ENCODE data around the gene SDK1. TPM values are rescaled to one million over a fixed set of nuclear protein-coding genes. Genes with fewer than 3 reads are reported as not detected.
"Not testable (repeated sequence)": the region's sequence is repeated elsewhere in the genome, so short reads cannot be mapped to it uniquely, and the experiment has no call there.

The SDK1 gene
- total RNA-seq, 1 experiment from 2014 or later: 6.0 TPM

- no peak for DNase-seq
- Histone ChIP-seq H3K4me1 (0 out of 2 replicates have a peak, but pooled peaks cover 2% of the 10 kb centered on the region), H3K4me3 (no peak overlapping the region), H3K27me3 (no peaks in the 10 kb centered on the region), H3K36me3 (no peaks in the 10 kb centered on the region), H3K27ac (no peak overlapping the region), H3K9me3 (replicated peaks) (no peaks in the 10 kb centered on the region; the same call in 1 of the 2 replicates)
These were observed 382.8 kb downstream of the SDK1 start for GRCh38 chr7:3683546-3684539.

- Histone ChIP-seq H3K27ac (no peak overlapping the region), H3K4me1 (0 out of 2 replicates have a peak, but pooled peaks cover 2% of the 10 kb centered on the region), H3K9me3 (replicated peaks) (no peaks in the 10 kb centered on the region; the same call in 1 of the 2 replicates), H3K36me3 (no peaks in the 10 kb centered on the region), H3K27me3 (no peaks in the 10 kb centered on the region), H3K4me3 (no peak overlapping the region)
- peak in 1 of 2 experiments; percentile 22 for DNase-seq
These were observed 387.0 kb downstream of the SDK1 start for GRCh38 chr7:3688071-3688470.

GRCh38 chr7:3688842-3689241 lies 387.8 kb downstream of the SDK1 start:
- Histone ChIP-seq H3K9me3 (replicated peaks) (no peaks in the 10 kb centered on the region; the same call in 1 of the 2 replicates), H3K27me3 (no peaks in the 10 kb centered on the region), H3K36me3 (no peaks in the 10 kb centered on the region), H3K4me1 (0 out of 2 replicates have a peak, but pooled peaks cover 2% of the 10 kb centered on the region), H3K27ac (no peak overlapping the region), H3K4me3 (no peak overlapping the region)
- DNase-seq: no peak

GRCh38 chr7:3691478-3692158 lies 390.6 kb downstream of the SDK1 start:
- DNase-seq: no peak
- Histone ChIP-seq H3K9me3 (replicated peaks) (no peaks in the 10 kb centered on the region), H3K4me1 (no peaks in the 10 kb centered on the region), H3K27me3 (no peaks in the 10 kb centered on the region), H3K4me3 (no peak overlapping the region), H3K27ac (no peak overlapping the region), H3K36me3 (no peaks in the 10 kb centered on the region)

- Histone ChIP-seq H3K27me3 (no peaks in the 10 kb centered on the region), H3K27ac (no peak overlapping the region), H3K4me1 (no peaks in the 10 kb centered on the region), H3K36me3 (no peaks in the 10 kb centered on the region), H3K9me3 (replicated peaks) (no peaks in the 10 kb centered on the region), H3K4me3 (no peak overlapping the region)
- no peak for DNase-seq
These were observed 394.6 kb downstream of the SDK1 start for GRCh38 chr7:3695602-3696001.

GRCh38 chr7:3696113-3696512 lies 395.1 kb downstream of the SDK1 start:
- Histone ChIP-seq H3K4me1 (no peaks in the 10 kb centered on the region), H3K4me3 (no peak overlapping the region), H3K36me3 (no peaks in the 10 kb centered on the region), H3K9me3 (replicated peaks) (no peaks in the 10 kb centered on the region), H3K27me3 (no peaks in the 10 kb centered on the region), H3K27ac (no peak overlapping the region)
- no peak for DNase-seq

- no peaks in the 10 kb centered on the region for H3K4me1 ChIP-seq
- H3K36me3 ChIP-seq: no peaks in the 10 kb centered on the region
- no peak overlapping the region for H3K4me3 ChIP-seq
- no peak overlapping the region for H3K27ac ChIP-seq
- no peaks in the 10 kb centered on the region for H3K9me3 ChIP-seq (replicated peaks)
- no peak for DNase-seq
- H3K27me3 ChIP-seq: no peaks in the 10 kb centered on the region
These were observed 396.4 kb downstream of the SDK1 start for GRCh38 chr7:3697472-3697871.

- H3K9me3 ChIP-seq (replicated peaks): no peaks in the 10 kb centered on the region
- no peaks in the 10 kb centered on the region for H3K4me1 ChIP-seq
- no peaks in the 10 kb centered on the region for H3K36me3 ChIP-seq
- H3K27ac ChIP-seq: no peak overlapping the region
- H3K27me3 ChIP-seq: no peaks in the 10 kb centered on the region
- no peak for DNase-seq
- no peak overlapping the region for H3K4me3 ChIP-seq
These were observed 404.2 kb downstream of the SDK1 start for GRCh38 chr7:3705258-3705657.

- DNase-seq; H3K27ac ChIP-seq; H3K27me3 ChIP-seq; H3K9me3 ChIP-seq (replicated peaks); H3K4me3 ChIP-seq; H3K36me3 ChIP-seq; H3K4me1 ChIP-seq: not testable (repeated sequence)
These were observed 405.0 kb downstream of the SDK1 start for GRCh38 chr7:3706091-3706490.

GRCh38 chr7:3710122-3710521 lies 409.1 kb downstream of the SDK1 start:
- no peaks in the 10 kb centered on the region for H3K9me3 ChIP-seq (replicated peaks)
- no peak for DNase-seq
- no peak overlapping the region for H3K27ac ChIP-seq
- H3K4me3 ChIP-seq: no peak overlapping the region
- no peaks in the 10 kb centered on the region for H3K4me1 ChIP-seq
- no peaks in the 10 kb centered on the region for H3K27me3 ChIP-seq
- no peaks in the 10 kb centered on the region for H3K36me3 ChIP-seq

GRCh38 chr7:3710531-3710930 lies 409.5 kb downstream of the SDK1 start:
- no peaks in the 10 kb centered on the region for H3K27me3 ChIP-seq
- H3K27ac ChIP-seq: no peak overlapping the region
- no peaks in the 10 kb centered on the region for H3K4me1 ChIP-seq
- DNase-seq: no peak
- H3K36me3 ChIP-seq: no peaks in the 10 kb centered on the region
- no peak overlapping the region for H3K4me3 ChIP-seq
- no peaks in the 10 kb centered on the region for H3K9me3 ChIP-seq (replicated peaks)

GRCh38 chr7:3712841-3713240 lies 411.8 kb downstream of the SDK1 start:
- no peak overlapping the region for H3K4me3 ChIP-seq
- H3K4me1 ChIP-seq: no peaks in the 10 kb centered on the region
- H3K27ac ChIP-seq: no peak overlapping the region
- H3K36me3 ChIP-seq: no peaks in the 10 kb centered on the region
- DNase-seq: no peak
- no peaks in the 10 kb centered on the region for H3K9me3 ChIP-seq (replicated peaks)
- no peaks in the 10 kb centered on the region for H3K27me3 ChIP-seq

- no peak for DNase-seq
- H3K4me1 ChIP-seq: peaks cover 12% of the 10 kb centered on the region
These were observed 420.4 kb downstream of the SDK1 start for GRCh38 chr7:3721422-3721821.

GRCh38 chr7:3722396-3722922 lies 421.4 kb downstream of the SDK1 start:
- H3K36me3 ChIP-seq: no peaks in the 10 kb centered on the region
- no peaks in the 10 kb centered on the region for H3K9me3 ChIP-seq (replicated peaks)
- H3K4me3 ChIP-seq: peak overlapping the region; percentile 18; the same call in 1 of the 2 replicates
- peak; percentile 94 to 95 for DNase-seq
- no peaks in the 10 kb centered on the region for H3K27me3 ChIP-seq
- peaks cover 12% of the 10 kb centered on the region for H3K4me1 ChIP-seq
- H3K27ac ChIP-seq: peak overlapping the region; percentile 16; the same call in 1 of the 2 replicates

More at GRCh38 chr7:3721422-3721821, 420.4 kb downstream of the SDK1 start:
- H3K27ac ChIP-seq: no peak overlapping the region
- H3K36me3 ChIP-seq: no peaks in the 10 kb centered on the region
- no peaks in the 10 kb centered on the region for H3K9me3 ChIP-seq (replicated peaks)
- H3K4me3 ChIP-seq: no peak overlapping the region
- no peaks in the 10 kb centered on the region for H3K27me3 ChIP-seq

Data from SJCRH30 (cell line).